HepG2 (cell line): Measurements from ENCODE around the gene B4GALT5. TPM values are rescaled to one million over a fixed set of nuclear protein-coding genes. Genes with fewer than 3 reads are reported as not detected.
A peak's percentile ranks its signal among the peaks of the same experiment; 100 is the strongest.

ENCODE experiments used
- CTCF ChIP-seq: sonication (generic); formaldehyde crosslinking; IDR thresholded peaks from 2 replicates; pipeline ENCODE4 v1.5.0; 2020; ENCODE audit warnings: mild to moderate bottlenecking, missing genetic modification reagents, moderate library complexity
- DMTF1 ChIP-seq: sonication (generic); formaldehyde crosslinking; IDR thresholded peaks from 2 replicates; pipeline ENCODE4 v1.4.0; 2020; ENCODE audit warnings: mild to moderate bottlenecking, missing genetic modification reagents
- FIP1L1 ChIP-seq: fragments of 200-400 bp; formaldehyde crosslinking; IDR thresholded peaks from 2 replicates; pipeline ENCODE4 v1.6.1; 2018; ENCODE audit warnings: low read depth, mild to moderate bottlenecking, low read length, moderate library complexity, borderline replicate concordance; ENCODE audit not compliant: insufficient read depth
- GZF1 ChIP-seq: sonication (generic); formaldehyde crosslinking; IDR thresholded peaks from 2 replicates; pipeline ENCODE4 v1.5.1; 2020; ENCODE audit warnings: mild to moderate bottlenecking, missing genetic modification reagents
- MYPOP ChIP-seq: sonication (generic); formaldehyde crosslinking; IDR thresholded peaks from 2 replicates; pipeline ENCODE4 v1.8.1; 2023; ENCODE audit warnings: mild to moderate bottlenecking, moderate library complexity, missing genetic modification reagents
- NFKB2 ChIP-seq: sonication (generic); formaldehyde crosslinking; IDR thresholded peaks from 2 replicates; pipeline ENCODE4 v1.4.0; 2020; ENCODE audit warnings: missing genetic modification reagents, borderline replicate concordance
- NFKBIZ ChIP-seq: IDR thresholded peaks from 2 replicates; pipeline ENCODE4 v1.6.1; 2018; ENCODE audit warnings: missing genetic modification reagents, missing compliant biosample characterization
- PAWR ChIP-seq: sonication (generic); formaldehyde crosslinking; IDR thresholded peaks from 2 replicates; pipeline ENCODE4 v1.4.0; 2020; ENCODE audit warnings: missing genetic modification reagents, mild to moderate bottlenecking, borderline replicate concordance
- POGK ChIP-seq: sonication (generic); formaldehyde crosslinking; conservative IDR thresholded peaks from 2 replicates; pipeline ENCODE4 v1.8.0; 2022; ENCODE audit warnings: mild to moderate bottlenecking, moderate library complexity, missing genetic modification reagents
- SIX4 ChIP-seq: sonication (generic); formaldehyde crosslinking; IDR thresholded peaks from 2 replicates; pipeline ENCODE4 v1.4.0; 2020; ENCODE audit warnings: missing genetic modification reagents
- THAP8 ChIP-seq: sonication (generic); formaldehyde crosslinking; IDR thresholded peaks from 2 replicates; pipeline ENCODE4 v1.5.1; 2020; ENCODE audit warnings: missing genetic modification reagents, mild to moderate bottlenecking, borderline replicate concordance
- ZFP36L2 ChIP-seq: sonication (generic); formaldehyde crosslinking; IDR thresholded peaks from 2 replicates; pipeline ENCODE4 v1.4.0; 2020; ENCODE audit warnings: missing genetic modification reagents
- ZFX ChIP-seq: sonication (generic); formaldehyde crosslinking; IDR thresholded peaks from 2 replicates; pipeline ENCODE4 v1.4.0; 2020; ENCODE audit warnings: mild to moderate bottlenecking, low read depth, missing genetic modification reagents, moderate library complexity
- ZNF12 ChIP-seq: sonication (generic); formaldehyde crosslinking; IDR thresholded peaks from 2 replicates; pipeline ENCODE4 v1.5.0; 2020; ENCODE audit warnings: missing genetic modification reagents
- ZNF276 ChIP-seq: sonication (generic); formaldehyde crosslinking; IDR thresholded peaks from 2 replicates; pipeline ENCODE4 v1.4.0; 2020; ENCODE audit warnings: mild to moderate bottlenecking, low read depth, missing genetic modification reagents
- ZNF431 ChIP-seq: sonication (generic); formaldehyde crosslinking; IDR thresholded peaks from 2 replicates; pipeline ENCODE4 v1.9.0; 2022; ENCODE audit warnings: missing genetic modification reagents, low read depth, mild to moderate bottlenecking, borderline replicate concordance
- ZNF451 ChIP-seq: sonication (generic); formaldehyde crosslinking; IDR thresholded peaks from 2 replicates; pipeline ENCODE4 v1.5.0; 2020; ENCODE audit warnings: mild to moderate bottlenecking, missing genetic modification reagents
- ZNF530 ChIP-seq: sonication (generic); formaldehyde crosslinking; IDR thresholded peaks from 2 replicates; pipeline ENCODE4 v1.5.0; 2020; ENCODE audit warnings: low read depth, mild to moderate bottlenecking, missing genetic modification reagents
- ZNF614 ChIP-seq: IDR thresholded peaks from 2 replicates; pipeline ENCODE4 v1.6.1; 2018; ENCODE audit warnings: missing biosample characterization, missing genetic modification reagents, inconsistent platforms, borderline replicate concordance
- ZNF672 ChIP-seq: sonication (generic); formaldehyde crosslinking; IDR thresholded peaks from 2 replicates; pipeline ENCODE4 v1.8.1; 2022; ENCODE audit warnings: missing genetic modification reagents
- polyA plus RNA-seq, 8 experiments: library from polyadenylated mRNA; depleted of rRNA in 3 of 8; stranded (reverse) in 7 of 8; unstranded in 1 of 8; fragments of >200 nt; fragmentation: Illumina TruSeq in 4 of 8; extraction: Trizol in 4 of 8; gene quantifications; 2 replicates each; pipeline versions ENCODE4 v1.2.1 to v1.2.3, GENCODE V29; 2011 to 2016; ENCODE audit warnings: low read depth in 4 of 8, missing spikeins in 1 of 8, mixed read lengths in 1 of 8; ENCODE audit not compliant: insufficient read depth in 1 of 8
- total RNA-seq, 5 experiments: library from RNA; depleted of rRNA; stranded (reverse); fragments of >200 nt; fragmentation: Illumina TruSeq; extraction: Trizol; gene quantifications; 2 replicates each; pipeline ENCODE4 v1.2.3, GENCODE V29; 2016; ENCODE audit warnings: low read depth in 1 of 5

The B4GALT5 gene
- total and polyA plus RNA-seq, 2 of the 13 experiments (the other 11 are each of a cell fraction or from before 2014, with no cell fraction given) = 27.3 to 30.9 TPM

GRCh38 chr20:49595346-49595745 lies 118.3 kb downstream of the B4GALT5 start (continued):
- TF ChIP-seq ZNF276 (CRISPR knock-in tag) = peak; percentile 39
- no peak for TF ChIP-seq SIX4
- no peak for TF ChIP-seq ZNF672 (CRISPR knock-in tag)
- TF ChIP-seq ZNF614 (CRISPR knock-in tag) = no peak
- TF ChIP-seq GZF1 (CRISPR knock-in tag) = no peak
- 0 out of 2 replicates have a peak, but pooled peaks have one; percentile 16 for TF ChIP-seq ZNF12 (CRISPR knock-in tag)
- TF ChIP-seq DMTF1 (CRISPR knock-in tag) = no peak
- no peak for TF ChIP-seq MYPOP
- no peak for TF ChIP-seq ZNF451 (CRISPR knock-in tag)
- no peak for TF ChIP-seq POGK (CRISPR knock-in tag)
- TF ChIP-seq ZFX (CRISPR knock-in tag) = no peak
- TF ChIP-seq ZNF431 (CRISPR knock-in tag) = no peak
- no peak for TF ChIP-seq NFKBIZ (CRISPR knock-in tag)
- TF ChIP-seq ZNF530 (CRISPR knock-in tag) = no peak
- no peak for TF ChIP-seq CTCF
- no peak for TF ChIP-seq FIP1L1
- no peak for TF ChIP-seq ZFP36L2 (CRISPR knock-in tag)
- no peak for TF ChIP-seq PAWR
- TF ChIP-seq NFKB2 (CRISPR knock-in tag) = no peak
- TF ChIP-seq THAP8 = no peak
